Testis (tissue), 3 donors: Measurements from ENCODE around the gene GAD2. TPM values are rescaled to one million over a fixed set of nuclear protein-coding genes. Genes with fewer than 3 reads are reported as not detected.

Experiments used
- DNase-seq: peaks from one replicate; pipeline ENCODE4 v3.0.0-alpha.2; 2019
- H3K27ac ChIP-seq, 2 donors: fragments of 200-600 bp; sonication (generic); one replicate each; pipeline ENCODE4 v1.5.1; 2019
- H3K27me3 ChIP-seq: fragments of 200-600 bp; sonication (generic); one replicate; pipeline ENCODE4 v1.5.1; 2019
- H3K36me3 ChIP-seq: fragments of 200-600 bp; sonication (generic); one replicate; pipeline ENCODE4 v1.5.1; 2017; ENCODE audit warnings: low read depth; ENCODE audit errors: missing control alignments
- H3K4me1 ChIP-seq: fragments of 200-600 bp; sonication (generic); one replicate; pipeline ENCODE4 v1.5.1; 2019
- H3K4me3 ChIP-seq, 2 donors: fragments of 200-600 bp; sonication (generic); one replicate each; pipeline ENCODE4 v1.5.1; 2017 to 2019
- H3K9me3 ChIP-seq: fragments of 200-600 bp; sonication (generic); one replicate; pipeline ENCODE4 v1.5.1; 2017
- CTCF ChIP-seq, 3 experiments: fragments of 450-650 bp in 2 of 3; fragments of 200-600 bp in 1 of 3; sonication (generic) in 1 of 3; IDR thresholded peaks; one replicate each; pipeline ENCODE4 v1.5.1; 2016 to 2019; ENCODE audit warnings: antibody characterized with exemption in 3 of 3, mild to moderate bottlenecking in 2 of 3, moderate library complexity in 1 of 3
- POLR2A ChIP-seq: fragments of 450-650 bp; IDR thresholded peaks from one replicate; pipeline ENCODE4 v1.6.1; 2017; ENCODE audit warnings: antibody characterized with exemption, mild to moderate bottlenecking, moderate library complexity
- WGBS, 2 donors: methylation state at CpG; one replicate each; pipeline ENCODE4 v1.1.5; 2018; 5-methylcytosine and 5-hydroxymethylcytosine counted together
- intact Hi-C: fragments of 100-400 bp; cut with DNase I; formaldehyde crosslinking; loops from one replicate; pipeline ENCODE4 v1.15.1; 2023; ENCODE audit warnings: low total_unique reads
- polyA plus RNA-seq: library from polyadenylated mRNA; stranded (reverse); fragments of 350-450 nt; fragmentation: Illumina TruSeq; extraction: RNeasy Lipid Tissue Mini Kit (QIAGEN cat#74804); gene quantifications from one replicate; pipeline ENCODE4 v1.2.3, GENCODE V29; 2014; ENCODE audit warnings: low read depth, low replicate concordance; ENCODE audit not compliant: insufficient read depth
- total RNA-seq, 2 donors: library from RNA; depleted of rRNA; stranded (reverse); fragments of >200 nt; gene quantifications; one replicate each; pipeline ENCODE4 v1.2.3, GENCODE V29; 2016

Gene GAD2
- total and polyA plus RNA-seq, 3 donors from 2014 or later, result 0.66 to 2.2 (median 1.0) TPM

GRCh38 chr10:26227786-26228185 is 11.2 kb downstream of the GAD2 start:
- Histone ChIP-seq H3K4me3 (no peak overlapping the region), H3K4me1 (no peaks in the 10 kb centered on the region), H3K36me3 (no peaks in the 10 kb centered on the region), H3K27me3 (no peaks in the 10 kb centered on the region), H3K27ac (no peak overlapping the region), H3K9me3 (no peaks in the 10 kb centered on the region)
- TF ChIP-seq CTCF (IDR thresholded peaks at IDR 0.05) (no peak), POLR2A (no peak)
- no peak for DNase-seq
- intact Hi-C loops, result no loop called here
- 86 to 94% methylated on average over 5 of the region's 5 CpGs for WGBS, 2 donors

- H3K4me1 ChIP-seq, result no peaks in the 10 kb centered on the region
- intact Hi-C loops, result no loop called here
- no peak overlapping the region for H3K4me3 ChIP-seq
- no peaks in the 10 kb centered on the region for H3K9me3 ChIP-seq
- no peak for DNase-seq
- no peaks in the 10 kb centered on the region for H3K27me3 ChIP-seq
- no peaks in the 10 kb centered on the region for H3K36me3 ChIP-seq
- no peak overlapping the region for H3K27ac ChIP-seq
- WGBS, 2 donors, result 86 to 91% methylated on average over 5 of the region's 5 CpGs
- no peak for TF ChIP-seq POLR2A
- TF ChIP-seq CTCF (IDR thresholded peaks at IDR 0.05), result no peak
Measured at GRCh38 chr10:26232174-26232573, 15.6 kb downstream of the GAD2 start.

DNA sequence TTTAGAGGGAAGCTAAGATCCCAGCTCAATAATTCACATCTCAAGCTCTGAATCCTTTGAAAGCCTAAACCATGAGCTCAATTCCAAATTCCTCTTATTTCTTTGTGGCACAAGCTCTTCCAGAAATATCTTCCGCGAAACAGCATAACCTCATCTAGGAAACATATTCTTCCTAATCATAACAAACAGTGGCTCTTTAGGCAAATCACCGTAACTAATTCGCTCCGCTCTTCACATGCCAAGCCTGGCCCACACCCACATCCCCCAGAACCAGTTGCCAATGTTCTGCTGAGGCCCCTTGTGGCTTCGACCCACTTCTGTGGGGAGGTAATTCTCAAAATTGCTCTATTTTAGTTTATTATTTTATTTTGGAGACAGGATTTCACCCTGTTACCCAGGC is 19.2 kb downstream of the GAD2 start:
- WGBS, 2 donors, result 92 to 95% methylated on average over 6 of the region's 6 CpGs
- Histone ChIP-seq H3K27me3 (no peaks in the 10 kb centered on the region), H3K36me3 (no peaks in the 10 kb centered on the region), H3K9me3 (no peaks in the 10 kb centered on the region), H3K27ac (no peak overlapping the region), H3K4me1 (no peaks in the 10 kb centered on the region), H3K4me3 (no peak overlapping the region)
- DNase-seq, result no peak
- TF ChIP-seq CTCF (IDR thresholded peaks at IDR 0.05) (no peak), POLR2A (no peak)
- intact Hi-C loops, result no loop called here

GRCh38 chr10:26238378-26238777 is 21.8 kb downstream of the GAD2 start:
- WGBS, 2 donors, result 60 to 69% methylated on average over 2 of the region's 2 CpGs
- H3K36me3 ChIP-seq, result no peaks in the 10 kb centered on the region
- no peak for TF ChIP-seq POLR2A
- no peak for TF ChIP-seq CTCF (IDR thresholded peaks at IDR 0.05)
- DNase-seq, result no peak
- intact Hi-C loops, result no loop called here
- no peaks in the 10 kb centered on the region for H3K4me1 ChIP-seq
- no peak overlapping the region for H3K4me3 ChIP-seq
- no peak overlapping the region for H3K27ac ChIP-seq
- no peaks in the 10 kb centered on the region for H3K27me3 ChIP-seq
- H3K9me3 ChIP-seq, result no peaks in the 10 kb centered on the region

DNA sequence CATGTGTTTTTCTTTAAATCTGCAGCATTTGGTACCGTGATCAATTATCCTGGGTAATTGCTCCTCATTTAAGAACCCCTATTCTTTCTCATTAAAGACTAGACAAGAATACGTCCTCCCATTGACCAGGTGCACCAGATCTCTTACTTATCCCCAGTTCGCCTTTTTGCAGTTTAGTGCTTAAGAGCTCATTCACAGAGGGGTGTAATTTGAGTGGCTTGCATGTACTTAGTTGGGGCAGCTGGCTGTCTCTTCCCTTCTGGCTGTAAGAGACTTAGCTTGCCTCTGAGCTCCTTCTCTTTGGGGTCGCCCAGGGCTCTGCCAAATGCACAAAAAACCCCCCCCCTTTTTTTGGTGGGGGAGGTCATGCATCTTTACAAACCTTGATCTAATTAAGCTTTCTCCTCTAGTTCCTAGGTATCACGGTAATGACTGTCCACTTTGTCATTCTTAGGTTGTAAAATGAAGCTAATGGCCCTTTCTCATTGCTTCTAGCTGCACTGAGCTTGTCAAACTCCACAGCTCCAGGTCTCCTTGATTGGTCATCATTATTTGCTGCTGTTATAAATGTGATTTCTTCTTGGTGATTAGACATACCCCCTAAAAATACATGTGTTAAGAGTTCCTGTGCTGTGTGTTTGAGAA is 26.3 kb downstream of the GAD2 start:
- no peaks in the 10 kb centered on the region for H3K4me1 ChIP-seq
- no peak overlapping the region for H3K4me3 ChIP-seq
- DNase-seq, result no peak
- intact Hi-C loops, result no loop called here
- no peaks in the 10 kb centered on the region for H3K36me3 ChIP-seq
- H3K9me3 ChIP-seq, result no peaks in the 10 kb centered on the region
- 29 to 30% methylated on average over 5 of the region's 5 CpGs for WGBS, 2 donors
- no peak overlapping the region for H3K27ac ChIP-seq
- no peaks in the 10 kb centered on the region for H3K27me3 ChIP-seq
- no peak for TF ChIP-seq POLR2A
- TF ChIP-seq CTCF (IDR thresholded peaks at IDR 0.05), result no peak
